Caco-2 (cell line): ENCODE measurements around the gene TTC32. TPM values are rescaled to one million over a fixed set of nuclear protein-coding genes. Genes with fewer than 3 reads are reported as not detected.

Source experiments
- BruUV-seq: library from RNA; stranded (reverse); fragments of 400-500 nt; replicated peaks from 2 replicates; lab custom pipeline; 2021; lab: Mats Ljungman, UMichigan
- CTCF ChIA-PET: fragments of 300-600 bp; sonication (Branson Sonifier 250); formaldehyde crosslinking; loops from one replicate; lab custom pipeline; 2022; ENCODE audit warnings: antibody characterized with exemption; lab: Charles Lee
- POLR2A ChIA-PET: fragments of 300-600 bp; sonication (Branson Sonifier 250); formaldehyde crosslinking; loops from one replicate; lab custom pipeline; 2022; ENCODE audit warnings: antibody characterized with exemption; lab: Charles Lee
- DNase-seq, 2 experiments: peaks; one replicate each; pipeline versions ENCODE4 v3.0.0 to v3.0.0-alpha.2; 2020 to 2022
- H3K27me3 ChIP-seq: replicated peaks from 2 replicates; pipeline ENCODE4 v1.6.0; 2011; ENCODE audit warnings: low read length; ENCODE audit not compliant: control insufficient read depth, insufficient read depth
- H3K36me3 ChIP-seq: 2 replicates; pipeline ENCODE4 v1.5.1; 2011; ENCODE audit warnings: low read length; ENCODE audit not compliant: control insufficient read depth, insufficient read depth
- H3K4me1 ChIP-seq: fragments of 250-450 bp; sonication (Bioruptor Pico); 2 replicates; pipeline ENCODE4 v1.5.1; 2020; ENCODE audit warnings: mild to moderate bottlenecking
- H3K4me3 ChIP-seq: 2 replicates; pipeline ENCODE4 v1.5.1; 2011; ENCODE audit warnings: low read depth, mild to moderate bottlenecking, control low read depth, low read length
- H3K9me3 ChIP-seq: fragments of 250-450 bp; sonication (Bioruptor Pico); 2 replicates; pipeline ENCODE4 v1.5.1; 2020; ENCODE audit warnings: mild to moderate bottlenecking, moderate library complexity
- H3K27ac Mint-ChIP-seq: one replicate; pipeline ENCODE4 v1.8.0; 2022; ENCODE audit warnings: mixed read lengths; ENCODE audit not compliant: unreplicated experiment
- H3K27me3 Mint-ChIP-seq: one replicate; pipeline ENCODE4 v1.8.0; 2022; ENCODE audit warnings: mixed read lengths; ENCODE audit not compliant: insufficient read depth, unreplicated experiment
- H3K36me3 Mint-ChIP-seq: one replicate; pipeline ENCODE4 v1.8.0; 2022; ENCODE audit warnings: mild to moderate bottlenecking, mixed read lengths; ENCODE audit not compliant: insufficient read depth, unreplicated experiment
- H3K4me1 Mint-ChIP-seq: one replicate; pipeline ENCODE4 v1.8.0; 2022; ENCODE audit warnings: low read depth, mixed read lengths; ENCODE audit not compliant: unreplicated experiment
- H3K4me3 Mint-ChIP-seq: one replicate; pipeline ENCODE4 v1.8.0; 2022; ENCODE audit warnings: mild to moderate bottlenecking, moderate library complexity, mixed read lengths; ENCODE audit not compliant: unreplicated experiment
- H3K9me3 Mint-ChIP-seq: one replicate; pipeline ENCODE4 v1.8.0; 2022; ENCODE audit warnings: mixed read lengths; ENCODE audit not compliant: unreplicated experiment
- CTCF ChIP-seq, 2 experiments: fragments of 200-600 bp in 1 of 2; IDR thresholded peaks; 1 replicate in 1 of 2; 2 replicates in 1 of 2; pipeline versions ENCODE4 v1.5.1 to v1.8.0; 2011 to 2022; ENCODE audit warnings: antibody characterized with exemption in 1 of 2, control low read depth in 1 of 2, inconsistent platforms in 1 of 2, low read depth in 1 of 2, low read length in 1 of 2, mild to moderate bottlenecking in 1 of 2, moderate library complexity in 1 of 2; ENCODE audit not compliant: insufficient read depth in 1 of 2, severe bottlenecking in 1 of 2, unreplicated experiment in 1 of 2
- intact Hi-C: fragments of 100-400 bp; cut with micrococcal nuclease; formaldehyde crosslinking; loops from one replicate; pipeline ENCODE4 v1.10.0; 2022; ENCODE audit not compliant: unreplicated experiment
- total RNA-seq: library from RNA; stranded (reverse); gene quantifications from 2 replicates; pipeline ENCODE4 v1.2.3, GENCODE V29; 2022

TTC32 gene
- total RNA-seq, 1 experiment from 2014 or later = 16.8 TPM

GRCh38 chr2:19857806-19858205, 44.0 kb downstream of the TTC32 start:
- Histone ChIP-seq H3K36me3 (no peaks in the 10 kb centered on the region), H3K4me1 (peaks cover 10% of the 10 kb centered on the region; the same call in 1 of the 2 replicates), H3K27me3 (no peaks in the 10 kb centered on the region), H3K9me3 (no peaks in the 10 kb centered on the region), H3K4me3 (no peak overlapping the region)
- Mint-ChIP-seq H3K4me3 (no peak overlapping the region), H3K27me3 (no peaks in the 10 kb centered on the region), H3K36me3 (no peaks in the 10 kb centered on the region), H3K9me3 (no peaks in the 10 kb centered on the region), H3K4me1 (peaks cover 13% of the 10 kb centered on the region), H3K27ac (no peak overlapping the region)
- POLR2A ChIA-PET = no interaction called here
- CTCF ChIA-PET = no interaction called here
- intact Hi-C loops = loop anchor here (5.0 kb wide), 1 partner anchor 71 kb away; no protein-coding TSS in a partner anchor
- BruUV-seq = no TSS peak
- no peak for DNase-seq
- TF ChIP-seq CTCF (IDR thresholded peaks at IDR 0.05; ENCODE audit: insufficient read depth in 1 of 2, low read depth in 1 of 2, low read length in 1 of 2, severe bottlenecking in 1 of 2, unreplicated experiment in 1 of 2) = no peak

- no peaks in the 10 kb centered on the region for H3K36me3 Mint-ChIP-seq
- BruUV-seq = no TSS peak
- H3K27me3 ChIP-seq = no peaks in the 10 kb centered on the region
- no peaks in the 10 kb centered on the region for H3K27me3 Mint-ChIP-seq
- ChIA-PET CTCF (no interaction called here), POLR2A (no interaction called here)
- no peak for TF ChIP-seq CTCF (IDR thresholded peaks at IDR 0.05; ENCODE audit: insufficient read depth in 1 of 2, low read depth in 1 of 2, low read length in 1 of 2, severe bottlenecking in 1 of 2, unreplicated experiment in 1 of 2)
- DNase-seq = no peak
- intact Hi-C loops = loop anchor here (5.0 kb wide), 1 partner anchor 70 kb away; no protein-coding TSS in a partner anchor
- peaks cover 13% of the 10 kb centered on the region for H3K4me1 Mint-ChIP-seq
- H3K9me3 Mint-ChIP-seq = no peaks in the 10 kb centered on the region
- peaks cover 10% of the 10 kb centered on the region; the same call in 1 of the 2 replicates for H3K4me1 ChIP-seq
- H3K4me3 Mint-ChIP-seq = no peak overlapping the region
- H3K36me3 ChIP-seq = no peaks in the 10 kb centered on the region
- no peaks in the 10 kb centered on the region for H3K9me3 ChIP-seq
- no peak overlapping the region for H3K27ac Mint-ChIP-seq
- no peak overlapping the region for H3K4me3 ChIP-seq
Measured at GRCh38 chr2:19857100-19857499, 44.7 kb downstream of the TTC32 start.

- Mint-ChIP-seq H3K36me3 (no peaks in the 10 kb centered on the region), H3K4me1 (peaks cover 13% of the 10 kb centered on the region), H3K27me3 (no peaks in the 10 kb centered on the region), H3K9me3 (no peaks in the 10 kb centered on the region), H3K4me3 (no peak overlapping the region), H3K27ac (peak overlapping the region; percentile 5)
- H3K36me3 ChIP-seq = no peaks in the 10 kb centered on the region
- H3K27me3 ChIP-seq = no peaks in the 10 kb centered on the region
- TF ChIP-seq CTCF (IDR thresholded peaks at IDR 0.05; ENCODE audit: insufficient read depth in 1 of 2, low read depth in 1 of 2, low read length in 1 of 2, severe bottlenecking in 1 of 2, unreplicated experiment in 1 of 2) = no peak
- H3K4me1 ChIP-seq = peaks cover 10% of the 10 kb centered on the region; the same call in 1 of the 2 replicates
- no TSS peak for BruUV-seq
- ChIA-PET POLR2A (interaction anchor here (0.6 kb wide), 1 partner anchor 1026 kb away, joined by 3 read pairs; no protein-coding TSS in a partner anchor), CTCF (interaction anchor here (0.7 kb wide), 1 partner anchor 333 kb away, joined by 3 read pairs; no protein-coding TSS in a partner anchor)
- DNase-seq = no peak
- intact Hi-C loops = loop anchor here (5.0 kb wide), 1 partner anchor 68 kb away; no protein-coding TSS in a partner anchor
- no peak overlapping the region for H3K4me3 ChIP-seq
- no peaks in the 10 kb centered on the region for H3K9me3 ChIP-seq
Measured at GRCh38 chr2:19855542-19856431, 46.0 kb downstream of the TTC32 start.
